HG02763 (cell line): ENCODE data around the gene SOX6.

Experiments used
- ATAC-seq: cut with Tn5 transposase; IDR thresholded peaks from one replicate; pipeline ENCODE4 v1.9.1; 2021; ENCODE audit warnings: mild to moderate bottlenecking, moderate library complexity; ENCODE audit not compliant: unreplicated experiment

SOX6 gene

GRCh38 chr11:16012125-16012751, 344.1 kb downstream of the SOX6 start:
- ATAC-seq, result no peak

GRCh38 chr11:16011396-16011795, 344.9 kb downstream of the SOX6 start:
- ATAC-seq, result no peak

- ATAC-seq, result no peak
These were observed 347.3 kb downstream of the SOX6 start for GRCh38 chr11:16009021-16009420.

GRCh38 chr11:16007514-16007913, 348.8 kb downstream of the SOX6 start:
- ATAC-seq, result no peak

GRCh38 chr11:16002942-16003341, 353.4 kb downstream of the SOX6 start:
- ATAC-seq, result no peak

- ATAC-seq, result no peak
These were observed 354.4 kb downstream of the SOX6 start for GRCh38 chr11:16001899-16002426.

GRCh38 chr11:16001044-16001568, 355.2 kb downstream of the SOX6 start:
- ATAC-seq, result no peak

- no peak for ATAC-seq
These were observed 356.3 kb downstream of the SOX6 start for GRCh38 chr11:16000065-16000464.

- ATAC-seq, result no peak
These were observed 363.0 kb downstream of the SOX6 start for GRCh38 chr11:15993345-15993744.

GRCh38 chr11:15991215-15991614, 365.1 kb downstream of the SOX6 start:
- no peak for ATAC-seq

- ATAC-seq, result no peak
These were observed 366.7 kb downstream of the SOX6 start for GRCh38 chr11:15989685-15990084.

- ATAC-seq, result no peak
These were observed 367.6 kb downstream of the SOX6 start for GRCh38 chr11:15988693-15989231.

GRCh38 chr11:15988016-15988550, 368.3 kb downstream of the SOX6 start:
- ATAC-seq, result no peak

- no peak for ATAC-seq
These were observed 369.3 kb downstream of the SOX6 start for GRCh38 chr11:15987046-15987445.

- no peak for ATAC-seq
These were observed 370.5 kb downstream of the SOX6 start for GRCh38 chr11:15985860-15986139.

- no peak for ATAC-seq
These were observed 371.1 kb downstream of the SOX6 start for GRCh38 chr11:15985127-15985859.

- ATAC-seq, result no peak
These were observed 375.1 kb downstream of the SOX6 start for GRCh38 chr11:15981292-15981691.

GRCh38 chr11:15977116-15977515, 379.2 kb downstream of the SOX6 start:
- ATAC-seq, result no peak

GRCh38 chr11:15976433-15977045, 379.8 kb downstream of the SOX6 start:
- ATAC-seq, result no peak

GRCh38 chr11:15975742-15976141, 380.6 kb downstream of the SOX6 start:
- ATAC-seq, result no peak

GRCh38 chr11:15972838-15973237, 383.5 kb downstream of the SOX6 start:
- ATAC-seq, result no peak

GRCh38 chr11:15971215-15971546, 385.2 kb downstream of the SOX6 start:
- no peak for ATAC-seq
